ENCODE data around the gene RARRES2.

DNA sequence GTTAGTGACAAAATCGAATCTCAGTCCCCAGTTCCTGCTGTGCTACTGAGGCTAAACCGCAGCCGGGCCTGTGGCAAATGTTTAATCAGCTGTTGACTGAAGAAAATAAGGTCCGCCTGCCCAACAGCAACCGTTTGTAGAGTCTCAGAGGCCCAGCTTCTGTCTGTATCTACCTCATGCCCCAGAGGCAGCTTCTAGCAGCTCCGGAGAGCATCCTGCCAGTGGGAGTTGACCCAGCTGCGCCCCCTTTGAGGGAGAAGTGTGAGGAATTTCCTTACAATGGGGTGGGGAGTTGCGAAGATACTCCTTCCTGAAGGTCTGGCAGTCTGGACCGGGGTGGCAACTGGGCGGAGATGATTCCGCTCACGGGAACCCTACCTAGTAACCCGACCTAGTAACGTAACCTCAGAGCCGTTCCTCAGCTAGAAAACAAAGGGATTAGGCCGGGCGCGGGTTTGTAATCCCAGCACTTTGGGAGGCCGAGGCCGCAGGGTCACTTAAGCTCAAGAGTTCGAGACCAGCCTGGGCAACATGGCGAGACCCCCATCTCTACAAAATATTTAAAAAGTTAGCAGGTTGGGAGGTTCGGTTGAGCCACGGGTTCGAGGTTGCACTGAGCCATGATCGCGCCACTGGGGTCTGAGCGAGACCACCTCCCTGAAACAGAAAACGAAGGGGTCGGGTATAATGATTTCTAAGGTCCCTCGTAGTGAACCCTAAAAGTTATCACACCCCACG lies 36.9 kb upstream of the RARRES2 start:
- TF ChIP-seq POLR2A (IDR thresholded peaks at IDR 0.05) (no peak), CTCF (IDR thresholded peaks at IDR 0.05) (no peak)

Measured in upper lobe of left lung (tissue), 4 donors.